SIG-M5 (cell line): ENCODE results near the gene RNF34.

Source experiments
- DNase-seq: peaks from one replicate; lab custom pipeline; 2025; lab: John Stamatoyannopoulos, UW

The RNF34 gene

DNA sequence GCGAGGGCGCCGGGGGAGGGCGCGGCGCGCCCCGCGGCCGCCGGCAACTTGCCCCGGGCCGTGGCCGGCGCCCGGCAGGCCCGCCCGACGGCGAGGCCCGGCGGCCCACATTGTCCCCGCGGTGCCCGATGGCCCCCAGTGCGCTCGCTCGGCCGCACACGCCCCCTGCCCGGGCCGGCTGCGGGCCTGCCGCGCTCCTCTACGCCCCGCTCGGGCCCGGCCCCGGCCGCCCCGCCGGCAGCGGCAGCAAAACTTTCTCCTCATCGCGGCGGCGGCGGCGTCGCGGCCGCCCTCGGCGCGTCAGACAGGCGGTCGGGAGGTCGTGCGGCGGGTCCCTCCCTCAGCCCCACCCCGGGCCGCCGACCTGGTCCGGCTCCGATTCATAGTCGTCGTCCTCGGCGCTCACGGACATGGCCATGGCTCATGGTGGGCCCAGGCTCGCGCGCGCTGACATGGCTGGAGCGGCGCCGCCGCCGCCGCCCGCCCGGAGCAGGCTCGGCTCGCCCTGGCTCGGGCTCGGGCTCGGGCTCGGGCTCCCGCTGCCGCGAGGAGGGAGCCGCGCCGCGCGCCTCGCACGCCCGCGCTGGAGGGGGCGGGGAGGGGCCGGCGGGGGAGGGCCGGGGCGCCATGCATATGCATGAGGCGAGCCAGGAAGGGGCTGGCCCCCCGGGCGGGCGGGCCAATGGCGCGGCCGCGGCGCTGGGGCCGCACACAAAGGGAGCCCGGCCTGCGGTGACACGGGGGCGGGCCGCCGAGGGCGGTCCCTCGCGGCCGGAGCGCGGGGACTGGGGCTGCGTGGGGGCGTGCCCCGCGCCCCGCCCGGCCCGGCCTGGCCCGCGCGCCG, 67.1 kb downstream of the RNF34 start:
- no peak for DNase-seq

- no peak for DNase-seq
Measured at GRCh38 chr12:121467638-121468498, 68.0 kb downstream of the RNF34 start.

DNA sequence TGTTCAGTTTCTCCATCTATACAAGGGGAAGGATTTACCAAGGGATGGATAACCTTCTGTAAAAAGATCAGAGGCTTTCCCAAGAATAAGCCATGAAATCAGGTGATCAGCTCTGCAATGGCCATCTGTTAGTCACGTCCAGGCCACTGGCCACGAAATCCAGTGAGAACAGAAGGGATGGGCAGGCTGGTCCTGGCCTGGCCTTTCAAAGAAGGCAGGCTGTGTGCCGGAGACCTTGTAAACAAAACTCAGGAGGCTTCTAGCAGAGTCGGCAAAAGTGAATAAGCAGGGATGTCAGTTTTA, 68.5 kb downstream of the RNF34 start:
- no peak for DNase-seq

DNA sequence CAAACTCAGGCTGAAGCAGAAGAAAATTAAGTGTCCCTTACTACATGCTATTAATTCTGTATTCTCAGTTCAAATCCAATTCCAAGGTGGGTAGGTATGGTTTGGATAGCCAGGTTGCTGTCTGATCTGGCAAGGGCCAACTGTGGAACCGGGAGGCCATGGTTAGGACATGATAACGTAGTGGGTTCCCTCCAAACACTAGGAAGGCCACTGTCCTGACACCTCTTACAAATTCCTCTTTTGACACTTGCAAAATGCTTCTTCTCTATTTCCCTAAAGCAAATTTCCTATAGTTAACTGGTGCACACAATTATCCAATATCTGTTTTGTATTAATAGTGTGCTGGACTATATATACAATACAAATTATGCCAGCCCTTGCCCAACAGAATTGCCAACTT, 70.8 kb downstream of the RNF34 start:
- DNase-seq, result no peak

GRCh38 chr12:121472150-121472905, 72.4 kb downstream of the RNF34 start:
- no peak for DNase-seq
